OCI-LY7 (cell line): Measurements from ENCODE around the gene DHX9.

ENCODE experiments used
- EZH2phosphoT487 ChIP-seq: fragments of 200-600 bp; sonication (generic); IDR thresholded peaks from 2 replicates; pipeline ENCODE4 v1.6.1; 2018; ENCODE audit warnings: low read depth, borderline replicate concordance, mild to moderate bottlenecking, mixed run types, antibody characterized with exemption, low read length, moderate library complexity, mixed read lengths
- TF ChIP-seq, protein P1 (sequence below): fragments of 200-600 bp; sonication (generic); conservative IDR thresholded peaks from 2 replicates; pipeline ENCODE4 v1.5.1; 2014; ENCODE audit warnings: mild to moderate bottlenecking, antibody characterized with exemption, low read length, moderate library complexity, mixed read lengths

DNA sequence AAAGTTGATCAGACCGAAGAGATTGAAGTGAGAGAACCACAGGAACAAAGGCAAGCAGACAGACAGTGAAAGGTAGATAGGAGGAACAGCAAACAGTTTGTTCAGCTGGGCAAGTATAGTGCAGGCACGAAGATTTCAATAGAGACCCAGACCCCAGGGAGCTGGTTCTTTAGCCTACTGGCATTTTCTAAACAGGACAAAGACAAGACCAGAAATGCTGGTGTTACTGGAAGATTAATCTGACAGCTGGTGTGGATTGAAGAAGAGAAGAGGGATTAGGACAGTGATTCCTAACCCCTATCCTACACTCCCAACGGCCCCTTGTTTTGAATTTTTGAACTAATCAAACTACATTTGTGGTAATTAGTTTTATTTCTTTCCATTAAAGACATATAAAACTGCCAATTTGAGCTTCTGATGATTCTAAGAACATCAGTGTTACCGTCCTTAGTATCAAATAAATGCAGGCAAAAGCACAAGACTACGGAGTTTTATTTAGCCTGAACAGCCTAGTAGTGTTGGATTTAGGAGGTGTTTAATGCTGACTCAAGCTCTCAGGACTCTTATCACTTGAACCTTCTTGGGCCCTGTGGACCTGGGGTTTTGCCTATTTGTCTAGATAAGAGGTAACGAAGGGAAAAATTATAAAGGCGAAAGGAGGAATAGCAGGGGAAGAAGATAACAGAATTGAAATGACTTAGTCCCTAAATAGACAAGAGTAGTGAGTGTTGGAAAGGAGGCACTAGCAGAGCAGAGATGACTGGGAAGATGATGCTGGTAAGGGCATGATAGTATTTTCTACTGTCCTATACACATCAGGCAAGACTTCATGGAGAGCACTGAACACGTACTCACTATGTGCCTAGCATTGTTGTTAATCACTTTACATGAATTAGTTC lies 47.6 kb upstream of the DHX9 start:
- TF ChIP-seq, protein P1, sequence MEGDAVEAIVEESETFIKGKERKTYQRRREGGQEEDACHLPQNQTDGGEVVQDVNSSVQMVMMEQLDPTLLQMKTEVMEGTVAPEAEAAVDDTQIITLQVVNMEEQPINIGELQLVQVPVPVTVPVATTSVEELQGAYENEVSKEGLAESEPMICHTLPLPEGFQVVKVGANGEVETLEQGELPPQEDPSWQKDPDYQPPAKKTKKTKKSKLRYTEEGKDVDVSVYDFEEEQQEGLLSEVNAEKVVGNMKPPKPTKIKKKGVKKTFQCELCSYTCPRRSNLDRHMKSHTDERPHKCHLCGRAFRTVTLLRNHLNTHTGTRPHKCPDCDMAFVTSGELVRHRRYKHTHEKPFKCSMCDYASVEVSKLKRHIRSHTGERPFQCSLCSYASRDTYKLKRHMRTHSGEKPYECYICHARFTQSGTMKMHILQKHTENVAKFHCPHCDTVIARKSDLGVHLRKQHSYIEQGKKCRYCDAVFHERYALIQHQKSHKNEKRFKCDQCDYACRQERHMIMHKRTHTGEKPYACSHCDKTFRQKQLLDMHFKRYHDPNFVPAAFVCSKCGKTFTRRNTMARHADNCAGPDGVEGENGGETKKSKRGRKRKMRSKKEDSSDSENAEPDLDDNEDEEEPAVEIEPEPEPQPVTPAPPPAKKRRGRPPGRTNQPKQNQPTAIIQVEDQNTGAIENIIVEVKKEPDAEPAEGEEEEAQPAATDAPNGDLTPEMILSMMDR = no peak
- no peak for TF ChIP-seq EZH2phosphoT487
